ENCODE measurements around the gene ABCA1.
"Not testable (repeated sequence)": the region's sequence is repeated elsewhere in the genome, so short reads cannot be mapped to it uniquely, and the experiment has no call there.

The ABCA1 gene

DNA sequence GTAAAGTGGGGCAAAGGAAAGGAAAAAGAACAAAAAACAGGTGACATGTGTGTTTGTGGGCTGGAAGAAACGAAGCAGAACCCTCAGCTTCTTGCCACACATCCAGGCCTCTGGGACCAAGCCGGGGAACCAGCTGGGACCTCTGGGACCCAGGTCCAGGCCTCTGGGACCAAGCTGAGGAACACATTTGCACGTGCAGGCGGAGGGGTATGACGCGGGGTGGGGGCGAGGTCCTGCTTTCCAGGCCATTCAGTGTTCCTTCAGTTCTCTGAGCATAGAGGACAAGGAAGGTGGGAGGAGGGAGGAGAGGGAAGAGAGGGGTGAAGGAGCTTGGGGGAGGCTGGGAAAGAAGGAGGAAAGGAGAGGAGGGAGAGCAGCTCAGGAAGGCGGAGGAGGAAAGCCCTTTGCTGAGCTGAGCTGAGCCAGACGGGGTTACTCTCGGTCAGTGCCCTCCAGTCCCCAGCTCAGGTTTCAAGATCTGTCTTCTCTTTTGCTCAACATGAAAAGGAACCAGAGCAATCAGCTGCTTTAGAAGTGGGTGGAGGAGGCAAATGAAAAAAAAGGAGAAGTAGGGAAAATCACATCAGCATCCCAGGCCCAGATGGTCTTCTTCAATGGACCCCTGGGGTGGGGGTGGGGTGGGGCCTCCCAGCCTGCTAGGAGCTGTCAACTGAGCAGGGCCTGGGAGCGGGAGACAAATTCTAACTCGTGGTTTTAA lies 59.1 kb downstream of the ABCA1 start:
- no peak for DNase-seq

- DNase-seq = no peak
Measured at GRCh38 chr9:104868303-104868686, 59.7 kb downstream of the ABCA1 start.

- DNase-seq = no peak
Measured at GRCh38 chr9:104866191-104866590, 61.8 kb downstream of the ABCA1 start.

GRCh38 chr9:104864675-104865104 lies 63.3 kb downstream of the ABCA1 start:
- DNase-seq = no peak

DNA sequence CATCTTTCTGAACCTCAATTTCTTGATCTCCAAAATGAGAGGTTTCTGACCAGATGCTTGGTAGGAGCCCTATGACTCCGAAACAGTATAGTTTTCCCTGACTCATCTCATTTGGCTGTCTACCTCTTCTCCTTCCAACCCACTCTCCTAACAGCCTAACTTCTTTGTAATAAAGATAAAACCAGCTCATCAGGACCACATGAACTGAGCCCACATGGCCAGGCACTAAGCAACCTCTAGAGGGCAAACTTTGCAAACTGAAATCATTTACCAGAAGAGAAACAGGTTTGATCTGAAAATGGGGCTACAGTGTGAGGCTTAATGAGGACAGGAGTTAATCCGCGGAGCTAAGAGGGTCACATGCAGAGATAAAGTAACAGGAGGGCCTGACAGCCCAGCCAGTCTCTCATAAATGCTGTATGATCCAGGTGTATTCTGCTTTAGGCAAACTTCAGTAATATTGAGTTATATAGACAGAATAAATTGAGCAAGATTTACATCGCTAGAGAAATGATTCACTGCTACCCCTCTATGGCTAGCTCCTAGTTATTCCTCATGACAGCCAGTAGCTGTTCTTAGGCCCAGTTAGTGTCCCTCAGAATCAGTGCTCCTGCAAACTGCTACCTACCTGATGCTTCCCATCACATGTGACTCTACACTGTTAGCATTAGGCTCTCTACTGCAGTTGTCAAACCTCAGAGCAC lies 64.6 kb downstream of the ABCA1 start:
- DNase-seq = peak; percentile 5

DNA sequence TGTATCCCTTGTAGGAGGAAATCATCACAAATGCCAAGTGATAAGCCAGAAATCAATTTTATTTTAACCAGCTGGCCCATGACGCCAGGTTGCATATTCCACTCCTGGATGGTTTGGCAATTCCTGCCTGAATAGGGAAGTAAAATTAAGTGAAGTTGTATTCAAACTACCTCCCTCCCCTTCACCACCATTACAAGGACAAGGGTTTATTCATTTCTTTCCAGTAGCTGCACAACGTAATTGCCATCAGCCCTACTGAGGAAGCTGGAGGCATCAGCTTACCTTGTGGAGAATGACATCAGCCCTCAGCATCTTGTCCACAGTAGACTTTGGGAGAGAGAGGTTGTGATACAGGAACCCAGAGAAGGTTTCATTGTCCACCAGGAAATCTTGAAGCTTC lies 66.6 kb downstream of the ABCA1 start:
- DNase-seq = no peak

- DNase-seq = no peak
Measured at GRCh38 chr9:104860263-104860662, 67.7 kb downstream of the ABCA1 start.

DNA sequence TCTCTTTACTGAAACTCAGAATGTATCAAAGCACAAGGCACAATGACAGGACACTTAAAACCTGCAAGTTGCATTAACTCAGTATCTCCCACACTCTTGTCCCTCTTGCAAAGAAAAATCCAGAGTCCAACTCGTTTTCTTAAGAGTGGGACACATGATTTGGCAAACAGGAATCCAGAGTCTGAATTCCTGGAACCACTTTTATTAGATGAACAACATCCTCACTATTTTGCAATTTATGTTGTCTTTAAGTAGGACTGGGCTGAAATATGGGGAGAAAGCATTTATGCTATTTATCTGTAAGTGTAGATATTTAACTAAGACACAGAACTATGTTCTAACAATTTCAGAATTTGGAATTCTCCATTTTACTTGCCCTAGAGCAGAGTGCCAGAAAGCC lies 69.1 kb downstream of the ABCA1 start:
- no peak for DNase-seq

GRCh38 chr9:104858271-104858670 lies 69.7 kb downstream of the ABCA1 start:
- DNase-seq = no peak

DNA sequence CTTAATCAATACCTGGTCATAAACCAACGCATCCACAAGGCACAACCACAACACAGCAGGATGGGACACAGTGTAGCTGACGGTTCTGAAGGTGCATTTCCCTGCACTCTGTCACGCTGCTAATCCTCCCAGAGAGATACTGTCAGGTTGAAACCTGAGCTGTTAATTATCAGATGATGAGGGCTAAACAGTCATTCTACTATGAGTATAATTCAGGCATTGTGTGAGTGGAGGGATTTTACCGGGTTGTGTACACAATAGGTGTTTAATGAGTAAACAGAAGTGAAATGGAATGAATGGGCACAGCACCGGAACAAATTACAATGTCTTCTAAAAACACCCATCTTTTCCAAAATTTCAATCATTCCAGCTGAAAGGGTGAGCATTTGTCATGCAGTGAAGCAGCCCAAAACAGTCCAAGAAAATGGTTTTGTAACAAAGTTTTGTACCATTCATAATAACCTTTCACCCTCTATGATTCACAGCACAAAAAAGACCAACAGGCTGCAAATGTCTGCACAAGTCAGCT lies 71.5 kb downstream of the ABCA1 start:
- DNase-seq = no peak

GRCh38 chr9:104855807-104856206 lies 72.1 kb downstream of the ABCA1 start:
- DNase-seq = no peak

DNA sequence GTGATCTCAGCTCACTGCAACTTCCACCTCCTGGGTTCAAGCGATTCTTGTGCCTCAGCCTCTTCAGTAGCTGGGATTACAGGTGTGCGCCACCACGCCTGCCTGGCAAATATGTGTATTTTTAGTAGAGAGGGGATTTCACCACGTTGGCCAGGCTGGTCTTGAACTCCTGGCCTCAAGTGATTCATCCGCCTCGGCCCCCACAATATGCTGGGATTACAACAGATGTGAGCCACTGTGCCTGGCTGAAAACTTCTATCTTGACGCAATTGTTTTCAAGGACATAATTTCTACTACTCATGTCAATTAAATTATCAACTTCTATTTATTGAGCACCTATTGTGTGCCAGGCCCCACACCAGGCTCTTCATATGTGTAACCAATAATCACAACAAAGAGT lies 72.7 kb downstream of the ABCA1 start:
- DNase-seq = not testable (repeated sequence)

DNA sequence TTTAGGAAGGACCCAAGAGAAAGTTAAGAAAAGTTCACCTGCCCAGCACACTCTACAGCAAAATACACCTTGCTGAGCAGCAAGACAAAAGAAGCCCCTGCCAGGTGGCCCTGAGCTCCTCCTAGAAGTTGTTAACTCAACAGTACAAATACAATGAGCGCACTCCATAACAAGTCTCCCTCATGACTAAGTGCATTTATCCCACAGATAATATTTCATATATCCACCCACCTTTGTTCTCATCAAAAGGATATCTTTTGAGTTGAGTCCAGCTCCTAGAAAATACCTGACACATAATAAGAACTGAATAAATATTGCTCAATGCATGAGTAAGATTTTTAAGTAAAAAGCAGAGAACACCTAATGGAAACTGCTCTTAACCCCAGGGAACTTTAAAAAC lies 73.3 kb downstream of the ABCA1 start:
- no peak for DNase-seq

DNA sequence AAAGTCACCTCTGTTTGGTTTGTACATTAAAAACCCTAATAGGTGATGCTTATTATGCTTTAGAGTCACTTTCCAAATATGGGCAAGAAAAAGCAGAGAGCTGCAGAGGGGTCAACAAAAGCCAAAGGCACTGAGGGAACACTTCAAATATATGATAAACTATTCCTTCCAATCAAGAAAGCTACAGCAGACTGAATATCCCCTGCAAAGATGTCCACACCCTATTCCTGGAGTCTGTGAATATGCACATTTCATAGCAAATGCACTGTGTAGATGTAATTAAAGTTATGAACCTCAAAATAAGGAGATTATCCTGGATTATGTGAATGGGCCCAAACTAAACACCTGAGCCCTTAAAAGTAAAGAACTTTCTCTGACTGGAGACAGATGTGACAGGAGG lies 74.3 kb downstream of the ABCA1 start:
- no peak for DNase-seq

DNA sequence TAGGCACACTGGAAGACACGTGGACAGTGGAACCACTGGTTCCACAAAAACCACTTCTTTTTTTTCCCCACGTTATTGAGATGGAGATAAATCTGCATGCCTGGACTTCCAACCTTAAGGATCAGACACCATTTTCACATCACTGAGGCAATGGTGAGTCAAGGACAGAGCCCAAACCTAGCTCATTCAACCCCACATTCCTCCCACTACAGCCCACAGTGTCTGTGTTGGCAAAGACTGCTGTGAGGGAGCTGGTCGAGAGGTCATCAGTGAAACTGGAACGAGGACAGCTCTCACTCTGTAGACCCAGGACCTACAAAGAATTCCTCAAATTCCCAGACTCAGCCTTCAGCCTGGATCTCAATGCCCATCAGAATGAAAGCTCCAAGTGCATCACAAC lies 74.8 kb downstream of the ABCA1 start:
- DNase-seq = no peak

- no peak for DNase-seq
Measured at GRCh38 chr9:104851546-104851920, 76.4 kb downstream of the ABCA1 start.

DNA sequence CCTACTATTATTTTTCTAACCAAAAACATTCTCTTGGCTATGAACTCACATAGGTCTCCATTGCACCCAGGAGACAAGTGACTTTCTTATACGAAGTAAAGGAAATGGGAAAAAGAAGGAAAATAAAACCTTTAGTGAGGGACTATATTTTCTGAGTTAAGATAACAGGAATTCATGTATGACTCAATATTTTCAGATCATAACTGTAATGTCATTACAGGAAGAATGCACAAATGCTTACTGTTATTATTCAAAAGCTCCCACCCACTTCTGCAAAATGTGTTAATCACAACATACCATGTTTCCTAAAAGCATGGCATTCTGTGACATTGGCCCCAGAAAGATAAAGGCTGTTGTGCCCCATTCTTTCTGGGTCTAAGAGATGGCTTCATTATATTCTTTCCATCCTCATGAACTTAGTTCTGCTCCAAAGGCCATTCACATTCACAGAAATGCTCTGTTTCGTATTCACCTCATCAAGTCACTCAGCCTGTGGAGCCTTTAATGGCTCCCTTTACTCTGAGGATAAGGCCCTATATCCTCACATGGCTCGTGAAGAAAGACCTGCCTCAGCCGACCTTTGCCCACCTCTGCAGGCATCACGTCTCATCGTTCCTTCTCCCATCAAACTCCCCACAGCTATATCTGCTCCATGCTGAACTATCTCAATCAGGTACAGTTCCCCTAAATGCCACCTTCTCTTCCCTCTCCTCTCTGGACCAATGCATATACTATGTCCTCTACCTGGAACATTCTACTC lies 77.0 kb downstream of the ABCA1 start:
- DNase-seq = no peak

- no peak for DNase-seq
Measured at GRCh38 chr9:104849023-104849422, 78.9 kb downstream of the ABCA1 start.

DNA sequence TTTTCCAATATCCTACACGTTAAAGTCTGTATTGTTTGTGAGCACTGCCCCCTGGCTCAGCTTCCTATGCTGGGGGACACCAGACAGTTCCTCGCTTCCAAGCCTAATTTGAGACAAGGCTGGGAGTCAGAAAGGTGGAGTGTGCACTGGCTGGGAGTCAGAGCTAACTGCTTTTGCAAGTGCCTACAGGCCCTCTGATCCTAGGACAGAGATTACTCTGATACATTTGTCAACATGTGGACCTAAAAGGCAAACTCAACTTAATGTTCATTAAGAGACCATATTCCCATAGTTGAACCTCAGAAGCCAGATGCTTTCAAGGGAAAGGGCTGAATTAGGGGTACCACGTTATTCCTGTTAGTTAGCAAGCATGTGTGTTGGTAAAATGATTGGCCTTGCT lies 83.2 kb downstream of the ABCA1 start:
- DNase-seq = no peak

DNA sequence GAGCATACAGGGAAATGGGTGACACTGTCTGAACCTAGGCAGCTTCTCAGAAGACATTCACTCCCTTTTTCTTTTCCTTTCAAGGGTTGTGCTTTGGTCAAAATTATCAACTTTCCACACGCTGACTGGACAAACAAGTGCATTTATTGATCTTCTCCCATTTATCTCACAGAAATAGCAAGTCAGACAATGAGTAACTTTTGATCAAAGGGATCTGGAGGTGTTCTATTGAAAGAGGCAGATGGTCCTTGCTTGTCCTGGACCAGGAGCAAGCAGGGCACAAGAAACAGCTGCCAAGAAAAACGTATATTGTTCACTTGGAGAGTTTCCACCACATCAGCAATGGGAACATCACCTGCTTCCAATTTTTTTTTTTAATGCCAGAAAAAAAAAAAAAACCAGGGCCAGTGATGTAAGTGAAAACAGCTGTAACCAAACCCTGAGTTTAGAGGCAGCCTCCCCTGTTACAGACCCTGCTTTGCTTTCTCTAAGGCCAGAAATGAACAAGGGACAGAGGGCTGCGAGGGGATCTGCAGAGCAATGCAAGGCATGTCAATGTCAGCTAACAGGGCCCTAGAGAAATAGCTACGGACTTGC lies 84.2 kb downstream of the ABCA1 start:
- no peak for DNase-seq

GRCh38 chr9:104842698-104843097 lies 85.3 kb downstream of the ABCA1 start:
- no peak for DNase-seq

- DNase-seq = no peak
Measured at GRCh38 chr9:104841601-104842141, 86.3 kb downstream of the ABCA1 start.

GRCh38 chr9:104838958-104839357 lies 89.0 kb downstream of the ABCA1 start:
- no peak for DNase-seq

Measured in activated effector memory CD4-positive, alpha-beta T cell treated with Interleukin-2 at 50 U/mL for 16 hours (primary cell).